Liver (tissue), 9 donors: ENCODE results near the gene AKNAD1. TPM values are rescaled to one million over a fixed set of nuclear protein-coding genes. Genes with fewer than 3 reads are reported as not detected.

ENCODE experiments used
- DNase-seq: peaks from one replicate; pipeline ENCODE4 v3.0.0-alpha.2; 2017; ENCODE audit warnings: low spot score
- H3K27ac ChIP-seq, 2 donors: one replicate each; pipeline ENCODE4 v1.7.0; 2013; ENCODE audit warnings: inconsistent platforms in 2 of 2, low read length in 2 of 2, control low read depth in 1 of 2, low read depth in 1 of 2, mild to moderate bottlenecking in 1 of 2
- H3K27me3 ChIP-seq, 4 donors: one replicate each; pipeline versions ENCODE4 v1.6.1 to v1.7.0; 2013; ENCODE audit warnings: low read length in 3 of 4, inconsistent platforms in 1 of 4, mild to moderate bottlenecking in 1 of 4, moderate library complexity in 1 of 4; ENCODE audit not compliant: control insufficient read depth in 4 of 4, insufficient read depth in 4 of 4
- H3K36me3 ChIP-seq, 4 donors: one replicate each; pipeline versions ENCODE4 v1.6.1 to v1.7.0; 2013; ENCODE audit warnings: low read length in 3 of 4, mild to moderate bottlenecking in 3 of 4, low read depth in 1 of 4, moderate library complexity in 1 of 4; ENCODE audit not compliant: control insufficient read depth in 4 of 4, insufficient read depth in 3 of 4
- H3K4me1 ChIP-seq, 4 donors: one replicate each; pipeline versions ENCODE4 v1.6.1 to v1.7.0; 2013; ENCODE audit warnings: low read length in 3 of 4, mild to moderate bottlenecking in 3 of 4, moderate library complexity in 1 of 4; ENCODE audit not compliant: control insufficient read depth in 4 of 4, insufficient read depth in 4 of 4
- H3K4me3 ChIP-seq, 3 donors: one replicate each; pipeline versions ENCODE4 v1.6.1 to v1.7.0; 2013; ENCODE audit warnings: low read length in 3 of 3, control low read depth in 1 of 3, low read depth in 1 of 3, mild to moderate bottlenecking in 1 of 3
- H3K9ac ChIP-seq, 2 donors: one replicate each; pipeline ENCODE4 v1.7.0; 2013; ENCODE audit warnings: low read length in 2 of 2, mild to moderate bottlenecking in 2 of 2, moderate library complexity in 2 of 2, control low read depth in 1 of 2, low read depth in 1 of 2
- H3K9me3 ChIP-seq, 4 donors: one replicate each; pipeline versions ENCODE4 v1.6.1 to v1.7.0; 2013; ENCODE audit warnings: low read length in 3 of 4; ENCODE audit not compliant: control insufficient read depth in 4 of 4
- EGR1 ChIP-seq, 2 donors: IDR thresholded peaks; 2 replicates each; pipeline ENCODE4 v1.6.1; 2016 to 2018; ENCODE audit warnings: antibody characterized with exemption in 2 of 2, low read depth in 2 of 2
- FOXA1 ChIP-seq: IDR thresholded peaks from 2 replicates; pipeline ENCODE4 v1.6.1; 2016; ENCODE audit warnings: antibody characterized with exemption
- FOXA2 ChIP-seq: IDR thresholded peaks from 2 replicates; pipeline ENCODE4 v1.6.1; 2016; ENCODE audit warnings: antibody characterized with exemption
- GABPA ChIP-seq, 2 donors: IDR thresholded peaks in 1 of 2; conservative IDR thresholded peaks in 1 of 2; 2 replicates each; pipeline ENCODE4 v1.6.1; 2016; ENCODE audit warnings: antibody characterized with exemption in 2 of 2, mild to moderate bottlenecking in 1 of 2, moderate library complexity in 1 of 2
- HNF4A ChIP-seq, 2 donors: conservative IDR thresholded peaks; 2 replicates each; pipeline ENCODE4 v1.6.1; 2016; ENCODE audit warnings: antibody characterized with exemption in 2 of 2, mild to moderate bottlenecking in 2 of 2
- HNF4G ChIP-seq: IDR thresholded peaks from 2 replicates; pipeline ENCODE4 v1.6.1; 2016; ENCODE audit warnings: antibody characterized with exemption
- JUND ChIP-seq, 2 donors: IDR thresholded peaks; 2 replicates each; pipeline ENCODE4 v1.6.1; 2016; ENCODE audit warnings: antibody characterized with exemption in 2 of 2
- NR2F2 ChIP-seq: IDR thresholded peaks from 2 replicates; pipeline ENCODE4 v1.6.1; 2016; ENCODE audit warnings: antibody characterized with exemption
- RAD21 ChIP-seq, 2 donors: IDR thresholded peaks; 2 replicates each; pipeline ENCODE4 v1.6.1; 2016; ENCODE audit warnings: antibody characterized with exemption in 2 of 2, mild to moderate bottlenecking in 2 of 2
- RXRA ChIP-seq, 2 donors: IDR thresholded peaks; 2 replicates each; pipeline ENCODE4 v1.6.1; 2017 to 2018; ENCODE audit warnings: antibody characterized with exemption in 2 of 2, mild to moderate bottlenecking in 1 of 2
- SP1 ChIP-seq: IDR thresholded peaks from 2 replicates; pipeline ENCODE4 v1.6.1; 2018; ENCODE audit warnings: antibody characterized with exemption, mild to moderate bottlenecking
- TAF1 ChIP-seq: conservative IDR thresholded peaks from 2 replicates; pipeline ENCODE4 v1.6.1; 2016; ENCODE audit warnings: antibody characterized with exemption, mild to moderate bottlenecking
- YY1 ChIP-seq: IDR thresholded peaks from 2 replicates; pipeline ENCODE4 v1.6.1; 2016; ENCODE audit warnings: antibody characterized with exemption, mild to moderate bottlenecking
- WGBS: extraction: QIAGEN DNeasy Blood & Tissue Kit; methylation state at CpG from one replicate; pipeline ENCODE4 v1.1.7; 2013; 5-methylcytosine and 5-hydroxymethylcytosine counted together
- polyA plus RNA-seq, 2 donors: library from polyadenylated mRNA; stranded (reverse) in 1 of 2; unstranded in 1 of 2; fragments of 200-250 nt in 1 of 2; fragments of >200 nt in 1 of 2; fragmentation: Nextera tagmentation in 1 of 2; extraction: Ambion mirVana in 1 of 2; gene quantifications; one replicate each; pipeline versions ENCODE4 v1.2.1 to v1.2.3, GENCODE V29; 2013 to 2015
- total RNA-seq, 2 donors: library from RNA; depleted of rRNA; stranded (reverse); fragments of >200 nt; gene quantifications; one replicate each; pipeline ENCODE4 v1.2.3, GENCODE V29; 2014
- TF ChIP-seq, protein P1 (sequence below): IDR thresholded peaks from 2 replicates; pipeline ENCODE4 v1.6.1; 2016; ENCODE audit warnings: antibody characterized with exemption
- TF ChIP-seq, protein P2 (sequence below): fragments of 150-350 bp; IDR thresholded peaks from 2 replicates; pipeline ENCODE4 v1.5.1; 2017; ENCODE audit warnings: improper control_type of control experiment, low read depth, low read length; ENCODE audit not compliant: missing input control
- TF ChIP-seq, protein P3 (sequence below): IDR thresholded peaks from 2 replicates; pipeline ENCODE4 v1.6.1; 2016; ENCODE audit warnings: antibody characterized with exemption, mild to moderate bottlenecking
- TF ChIP-seq, protein P4 (sequence below): IDR thresholded peaks from 2 replicates; pipeline ENCODE4 v1.6.1; 2016; ENCODE audit warnings: antibody characterized with exemption
- TF ChIP-seq, protein P5 (sequence below): IDR thresholded peaks from 2 replicates; pipeline ENCODE4 v1.6.1; 2016; ENCODE audit warnings: antibody characterized with exemption
- donor health status: healthy.
- donor health status: healthy.
- donor health status: healthy.
- donor health status: healthy.
- donor health status: healthy.

Gene AKNAD1
- total and polyA plus RNA-seq, 4 donors, result not detected

DNA sequence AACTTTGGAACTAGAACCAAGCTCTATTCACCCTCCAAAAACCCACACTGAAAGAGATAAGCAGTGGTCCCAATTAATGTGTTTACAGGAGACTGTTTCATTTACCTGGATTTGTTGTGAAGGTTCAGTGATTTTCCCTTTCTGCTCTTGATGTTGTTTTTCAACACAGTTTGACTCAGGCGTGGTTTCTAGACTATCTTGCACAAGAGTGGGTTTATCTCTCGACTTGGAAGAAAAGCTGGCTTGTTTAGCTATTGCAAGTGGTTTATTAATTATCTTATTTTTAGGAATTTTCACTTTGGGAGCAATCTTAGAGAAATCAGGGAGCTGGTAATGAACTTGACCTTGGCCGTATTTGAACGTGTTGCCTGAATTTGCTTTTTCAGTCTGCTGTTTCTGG is 5.3 kb downstream of the AKNAD1 start:
- TF ChIP-seq HNF4A (conservative IDR thresholded peaks at IDR 0.05) (no peak), RAD21 (IDR thresholded peaks at IDR 0.05) (no peak), SP1 (no peak), JUND (IDR thresholded peaks at IDR 0.05) (no peak), FOXA1 (no peak), NR2F2 (no peak), RXRA (IDR thresholded peaks at IDR 0.05) (no peak), GABPA (IDR thresholded peaks at IDR 0.05 in 1 of 2, conservative IDR thresholded peaks at IDR 0.05 in 1 of 2) (no peak), HNF4G (no peak), FOXA2 (no peak), YY1 (no peak), TAF1 (no peak), EGR1 (IDR thresholded peaks at IDR 0.05; ENCODE audit: low read depth in 2 of 2) (no peak)
- TF ChIP-seq, protein P1, sequence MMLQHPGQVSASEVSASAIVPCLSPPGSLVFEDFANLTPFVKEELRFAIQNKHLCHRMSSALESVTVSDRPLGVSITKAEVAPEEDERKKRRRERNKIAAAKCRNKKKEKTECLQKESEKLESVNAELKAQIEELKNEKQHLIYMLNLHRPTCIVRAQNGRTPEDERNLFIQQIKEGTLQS, result no peak
- TF ChIP-seq, protein P2, sequence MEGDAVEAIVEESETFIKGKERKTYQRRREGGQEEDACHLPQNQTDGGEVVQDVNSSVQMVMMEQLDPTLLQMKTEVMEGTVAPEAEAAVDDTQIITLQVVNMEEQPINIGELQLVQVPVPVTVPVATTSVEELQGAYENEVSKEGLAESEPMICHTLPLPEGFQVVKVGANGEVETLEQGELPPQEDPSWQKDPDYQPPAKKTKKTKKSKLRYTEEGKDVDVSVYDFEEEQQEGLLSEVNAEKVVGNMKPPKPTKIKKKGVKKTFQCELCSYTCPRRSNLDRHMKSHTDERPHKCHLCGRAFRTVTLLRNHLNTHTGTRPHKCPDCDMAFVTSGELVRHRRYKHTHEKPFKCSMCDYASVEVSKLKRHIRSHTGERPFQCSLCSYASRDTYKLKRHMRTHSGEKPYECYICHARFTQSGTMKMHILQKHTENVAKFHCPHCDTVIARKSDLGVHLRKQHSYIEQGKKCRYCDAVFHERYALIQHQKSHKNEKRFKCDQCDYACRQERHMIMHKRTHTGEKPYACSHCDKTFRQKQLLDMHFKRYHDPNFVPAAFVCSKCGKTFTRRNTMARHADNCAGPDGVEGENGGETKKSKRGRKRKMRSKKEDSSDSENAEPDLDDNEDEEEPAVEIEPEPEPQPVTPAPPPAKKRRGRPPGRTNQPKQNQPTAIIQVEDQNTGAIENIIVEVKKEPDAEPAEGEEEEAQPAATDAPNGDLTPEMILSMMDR, result no peak
- TF ChIP-seq, protein P3, sequence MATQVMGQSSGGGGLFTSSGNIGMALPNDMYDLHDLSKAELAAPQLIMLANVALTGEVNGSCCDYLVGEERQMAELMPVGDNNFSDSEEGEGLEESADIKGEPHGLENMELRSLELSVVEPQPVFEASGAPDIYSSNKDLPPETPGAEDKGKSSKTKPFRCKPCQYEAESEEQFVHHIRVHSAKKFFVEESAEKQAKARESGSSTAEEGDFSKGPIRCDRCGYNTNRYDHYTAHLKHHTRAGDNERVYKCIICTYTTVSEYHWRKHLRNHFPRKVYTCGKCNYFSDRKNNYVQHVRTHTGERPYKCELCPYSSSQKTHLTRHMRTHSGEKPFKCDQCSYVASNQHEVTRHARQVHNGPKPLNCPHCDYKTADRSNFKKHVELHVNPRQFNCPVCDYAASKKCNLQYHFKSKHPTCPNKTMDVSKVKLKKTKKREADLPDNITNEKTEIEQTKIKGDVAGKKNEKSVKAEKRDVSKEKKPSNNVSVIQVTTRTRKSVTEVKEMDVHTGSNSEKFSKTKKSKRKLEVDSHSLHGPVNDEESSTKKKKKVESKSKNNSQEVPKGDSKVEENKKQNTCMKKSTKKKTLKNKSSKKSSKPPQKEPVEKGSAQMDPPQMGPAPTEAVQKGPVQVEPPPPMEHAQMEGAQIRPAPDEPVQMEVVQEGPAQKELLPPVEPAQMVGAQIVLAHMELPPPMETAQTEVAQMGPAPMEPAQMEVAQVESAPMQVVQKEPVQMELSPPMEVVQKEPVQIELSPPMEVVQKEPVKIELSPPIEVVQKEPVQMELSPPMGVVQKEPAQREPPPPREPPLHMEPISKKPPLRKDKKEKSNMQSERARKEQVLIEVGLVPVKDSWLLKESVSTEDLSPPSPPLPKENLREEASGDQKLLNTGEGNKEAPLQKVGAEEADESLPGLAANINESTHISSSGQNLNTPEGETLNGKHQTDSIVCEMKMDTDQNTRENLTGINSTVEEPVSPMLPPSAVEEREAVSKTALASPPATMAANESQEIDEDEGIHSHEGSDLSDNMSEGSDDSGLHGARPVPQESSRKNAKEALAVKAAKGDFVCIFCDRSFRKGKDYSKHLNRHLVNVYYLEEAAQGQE, result no peak
- TF ChIP-seq, protein P4, sequence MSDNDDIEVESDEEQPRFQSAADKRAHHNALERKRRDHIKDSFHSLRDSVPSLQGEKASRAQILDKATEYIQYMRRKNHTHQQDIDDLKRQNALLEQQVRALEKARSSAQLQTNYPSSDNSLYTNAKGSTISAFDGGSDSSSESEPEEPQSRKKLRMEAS, result no peak
- TF ChIP-seq, protein P5, sequence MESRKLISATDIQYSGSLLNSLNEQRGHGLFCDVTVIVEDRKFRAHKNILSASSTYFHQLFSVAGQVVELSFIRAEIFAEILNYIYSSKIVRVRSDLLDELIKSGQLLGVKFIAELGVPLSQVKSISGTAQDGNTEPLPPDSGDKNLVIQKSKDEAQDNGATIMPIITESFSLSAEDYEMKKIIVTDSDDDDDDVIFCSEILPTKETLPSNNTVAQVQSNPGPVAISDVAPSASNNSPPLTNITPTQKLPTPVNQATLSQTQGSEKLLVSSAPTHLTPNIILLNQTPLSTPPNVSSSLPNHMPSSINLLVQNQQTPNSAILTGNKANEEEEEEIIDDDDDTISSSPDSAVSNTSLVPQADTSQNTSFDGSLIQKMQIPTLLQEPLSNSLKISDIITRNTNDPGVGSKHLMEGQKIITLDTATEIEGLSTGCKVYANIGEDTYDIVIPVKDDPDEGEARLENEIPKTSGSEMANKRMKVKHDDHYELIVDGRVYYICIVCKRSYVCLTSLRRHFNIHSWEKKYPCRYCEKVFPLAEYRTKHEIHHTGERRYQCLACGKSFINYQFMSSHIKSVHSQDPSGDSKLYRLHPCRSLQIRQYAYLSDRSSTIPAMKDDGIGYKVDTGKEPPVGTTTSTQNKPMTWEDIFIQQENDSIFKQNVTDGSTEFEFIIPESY, result no peak

More for the DNA sequence above, 5.3 kb downstream of the AKNAD1 start:
- Histone ChIP-seq H3K27ac (no peak overlapping the region), H3K9ac (no peak overlapping the region), H3K27me3 (no peaks in the 10 kb centered on the region), H3K36me3 (no peaks in the 10 kb centered on the region), H3K4me3 (no peak overlapping the region), H3K4me1 (no peaks in the 10 kb centered on the region), H3K9me3 (no peaks in the 10 kb centered on the region)
- no peak for DNase-seq
- WGBS, result 76% methylated on average over 4 of the region's 4 CpGs
